Measurements from ENCODE around the gene TMEM11.

The TMEM11 gene

GRCh38 chr17:21177854-21178600, 35.9 kb downstream of the TMEM11 start:
- DNase-seq, result no peak

- DNase-seq, result no peak
Observed at GRCh38 chr17:21177401-21177800, 36.6 kb downstream of the TMEM11 start.

- DNase-seq, result no peak
Observed at GRCh38 chr17:21176773-21177395, 37.1 kb downstream of the TMEM11 start.

DNA sequence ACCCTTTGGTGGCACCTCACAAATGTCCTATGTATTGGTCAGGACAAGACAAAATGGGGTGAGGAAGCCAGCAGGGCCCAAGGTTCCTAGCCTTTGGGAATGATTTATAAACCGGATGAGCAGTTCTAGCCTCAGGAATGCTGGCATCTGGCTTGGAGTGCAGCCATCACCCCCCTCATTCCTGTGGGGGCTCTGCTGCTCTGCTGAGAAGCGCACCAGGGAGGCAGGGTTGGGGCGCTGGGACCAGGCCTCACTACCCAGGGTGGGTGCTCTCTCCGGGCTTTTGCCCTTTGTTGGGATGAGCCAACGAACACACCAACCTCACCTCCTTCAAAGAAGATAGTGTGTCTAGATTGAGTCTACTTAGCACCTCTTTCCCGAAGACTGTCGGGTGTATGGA, 39.2 kb downstream of the TMEM11 start:
- no peak for DNase-seq

GRCh38 chr17:21174186-21174585, 39.8 kb downstream of the TMEM11 start:
- DNase-seq, result no peak

GRCh38 chr17:21173543-21173942, 40.4 kb downstream of the TMEM11 start:
- no peak for DNase-seq

GRCh38 chr17:21172846-21173245, 41.1 kb downstream of the TMEM11 start:
- no peak for DNase-seq

- no peak for DNase-seq
Observed at GRCh38 chr17:21171970-21172510, 41.9 kb downstream of the TMEM11 start.

- DNase-seq, result no peak
Observed at GRCh38 chr17:21171309-21171922, 42.5 kb downstream of the TMEM11 start.

- no peak for DNase-seq
Observed at GRCh38 chr17:21170809-21171208, 43.2 kb downstream of the TMEM11 start.

- no peak for DNase-seq
Observed at GRCh38 chr17:21169496-21169895, 44.5 kb downstream of the TMEM11 start.

DNA sequence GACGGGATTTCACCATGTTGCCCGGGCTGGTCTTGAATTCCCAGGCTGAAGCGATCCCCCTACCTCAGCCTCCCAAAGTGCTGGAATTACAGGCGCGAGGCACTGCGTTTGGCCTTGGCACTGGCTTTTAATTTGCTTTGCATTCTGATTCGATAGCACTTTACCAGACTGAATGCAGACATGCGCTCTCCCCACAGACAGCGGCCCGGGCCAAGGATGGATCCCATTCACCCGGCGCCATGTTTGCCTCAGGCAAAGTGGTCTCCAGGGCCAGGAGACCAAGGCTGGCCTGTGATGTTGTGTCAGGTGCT, 45.5 kb downstream of the TMEM11 start:
- no peak for DNase-seq

- DNase-seq, result no peak
Observed at GRCh38 chr17:21167303-21167702, 46.7 kb downstream of the TMEM11 start.

DNA sequence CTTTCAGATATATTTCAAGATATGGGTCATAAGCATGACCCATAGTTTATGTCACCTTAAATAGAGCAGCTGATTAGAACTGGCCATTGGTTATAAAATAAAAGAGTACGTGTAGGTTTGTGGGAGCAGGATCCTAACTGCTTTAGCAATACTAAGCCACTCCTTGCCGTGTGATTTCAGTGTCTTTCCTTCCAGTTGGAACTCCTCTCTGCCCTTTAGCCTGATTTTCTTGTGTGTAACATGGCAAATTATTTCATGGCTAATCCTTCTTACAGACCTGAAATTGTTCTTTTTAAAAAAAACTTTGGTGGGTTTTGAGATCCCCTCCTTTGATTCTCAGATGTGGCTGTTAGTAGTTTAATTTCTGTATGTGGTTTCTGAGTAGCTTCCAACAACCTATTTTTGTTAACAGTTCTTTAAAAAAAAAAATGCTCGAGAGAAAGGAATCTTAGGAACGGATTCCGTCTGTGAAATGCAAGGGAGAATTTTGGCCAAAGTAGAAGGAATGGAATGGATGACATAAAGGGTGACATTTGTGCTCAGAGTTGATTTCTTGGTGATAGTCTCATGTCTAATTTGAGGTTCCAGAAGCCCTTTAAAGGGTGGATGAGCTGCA, 47.3 kb downstream of the TMEM11 start:
- no peak for DNase-seq

DNA sequence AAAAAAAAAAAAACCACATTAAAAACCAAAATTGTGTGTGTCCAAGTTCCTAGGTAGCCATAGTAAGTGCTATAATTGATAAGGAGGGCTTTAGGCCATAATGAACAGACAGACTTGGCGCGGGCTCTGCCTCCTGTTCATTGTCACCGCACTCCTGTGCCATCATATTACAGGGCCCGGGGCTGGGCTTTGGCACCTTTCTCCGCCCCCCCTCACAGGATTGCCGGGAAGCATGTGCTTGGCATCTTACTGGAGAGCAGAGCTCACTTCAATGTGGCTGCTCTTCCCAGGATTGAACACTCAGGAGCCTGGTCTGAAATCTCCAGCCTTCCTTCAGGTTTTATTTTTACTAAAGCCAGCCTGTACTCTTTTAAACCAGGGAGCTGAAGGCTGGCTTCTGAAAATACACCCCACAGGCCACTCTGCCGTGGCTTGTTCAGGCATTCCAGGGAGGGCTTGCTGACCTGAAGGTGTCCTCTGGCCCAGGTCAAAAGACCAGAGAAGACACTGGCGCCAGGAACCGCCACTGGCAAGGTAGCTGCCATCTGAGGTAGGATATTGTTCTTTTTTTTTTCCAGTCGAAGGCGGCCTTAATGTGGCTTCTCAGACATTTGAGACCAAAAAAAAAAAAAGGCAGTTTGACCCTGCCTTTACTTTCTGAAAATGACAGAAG, 47.9 kb downstream of the TMEM11 start:
- no peak for DNase-seq

GRCh38 chr17:21164620-21165019, 49.3 kb downstream of the TMEM11 start:
- DNase-seq, result no peak

DNA sequence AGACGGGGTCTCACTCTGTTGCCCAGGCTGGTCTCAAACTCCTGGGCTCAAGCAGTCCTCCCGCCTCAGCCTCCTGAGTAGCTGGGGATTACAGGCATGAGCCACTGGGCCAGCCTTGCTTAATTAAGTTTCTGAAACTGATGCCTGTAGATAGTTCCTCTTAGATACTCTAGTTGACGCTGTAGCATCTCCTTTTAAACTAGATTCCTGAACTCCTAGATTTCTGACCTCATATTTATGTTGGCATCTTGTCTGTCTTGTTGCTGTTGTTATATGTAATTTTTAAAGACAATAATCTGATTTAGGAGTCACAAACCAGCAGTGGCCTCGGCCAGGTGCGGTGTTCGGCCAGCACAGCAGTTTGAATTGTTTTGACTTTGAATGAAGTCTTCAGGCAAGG, 49.7 kb downstream of the TMEM11 start:
- no peak for DNase-seq

DNA sequence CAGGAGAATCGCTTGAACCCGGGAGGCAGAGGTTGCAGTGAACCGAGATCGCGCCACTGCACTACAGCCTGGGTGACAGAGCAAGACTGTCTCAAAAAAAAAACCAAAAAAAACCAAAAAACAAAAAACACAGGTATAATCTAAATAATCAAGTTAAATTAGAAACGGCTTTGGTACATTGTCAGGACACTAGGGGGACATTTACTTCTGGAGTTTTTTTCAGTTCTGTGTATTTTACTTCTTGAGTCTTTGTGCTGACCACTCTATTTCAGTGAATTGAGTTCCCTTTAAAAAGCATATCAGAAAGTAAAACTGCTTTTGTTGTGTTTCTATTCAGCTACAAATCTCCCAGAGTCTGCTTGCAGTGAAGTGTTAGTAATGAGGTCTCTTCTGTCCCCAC, 50.9 kb downstream of the TMEM11 start:
- DNase-seq, result no peak

DNA sequence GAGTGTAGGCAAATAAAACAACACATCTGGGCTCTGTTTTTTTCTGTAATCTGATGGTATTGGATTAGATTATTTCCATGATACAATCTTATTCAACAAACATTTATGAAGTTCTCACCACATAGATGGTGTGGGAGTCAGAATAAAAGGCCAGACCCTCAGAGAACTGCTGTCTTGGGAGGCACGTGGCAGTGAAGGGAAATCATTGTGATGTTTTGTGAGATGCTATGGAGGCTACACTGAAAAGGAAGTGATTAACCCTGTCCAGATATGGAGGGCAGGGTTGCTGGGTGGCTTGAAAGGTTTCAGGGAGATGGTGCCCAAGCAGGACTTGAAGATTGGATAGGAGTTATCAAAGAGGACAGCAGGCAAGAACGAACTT, 51.6 kb downstream of the TMEM11 start:
- no peak for DNase-seq

DNA sequence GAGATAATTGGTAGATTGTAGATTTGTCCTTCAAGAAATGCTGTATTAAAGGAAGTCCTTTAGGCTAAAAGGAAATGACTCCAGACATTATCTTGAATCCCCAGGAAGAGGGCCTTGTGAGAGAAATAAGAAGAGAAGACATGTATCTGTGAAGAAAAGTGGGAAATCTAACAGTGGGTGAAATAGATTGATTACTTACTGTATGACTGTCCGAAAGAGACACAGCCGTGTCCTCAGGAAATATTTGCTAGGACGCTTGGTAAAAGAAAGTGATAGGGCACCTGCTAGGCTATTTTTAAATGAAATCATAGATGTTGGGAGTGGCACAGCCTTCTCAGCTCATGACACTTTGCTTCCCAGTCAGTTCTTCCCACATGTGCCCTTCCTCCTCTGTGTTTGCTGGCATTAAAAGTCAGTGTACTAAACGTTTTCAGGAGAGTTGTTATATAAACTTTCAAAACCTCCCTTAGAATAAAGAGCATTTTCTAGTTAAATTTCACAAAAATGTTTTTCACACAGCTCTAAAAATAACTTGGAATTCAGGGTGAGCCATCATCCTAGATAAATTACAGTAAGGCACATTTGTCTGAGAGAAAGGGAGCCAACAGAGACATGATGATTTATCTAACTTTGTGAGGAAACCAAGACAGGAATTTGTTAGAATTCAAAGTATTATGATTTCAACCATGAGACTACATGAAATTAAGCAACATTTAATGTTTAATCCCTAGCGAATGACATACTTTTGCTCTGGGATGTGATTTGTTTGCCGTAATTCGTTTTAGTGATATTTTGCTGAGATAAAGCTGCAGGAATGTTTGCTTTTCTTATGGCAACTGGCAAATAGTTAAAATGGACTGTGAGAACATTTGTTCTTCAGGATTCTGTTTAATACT, 52.2 kb downstream of the TMEM11 start:
- no peak for DNase-seq

DNA sequence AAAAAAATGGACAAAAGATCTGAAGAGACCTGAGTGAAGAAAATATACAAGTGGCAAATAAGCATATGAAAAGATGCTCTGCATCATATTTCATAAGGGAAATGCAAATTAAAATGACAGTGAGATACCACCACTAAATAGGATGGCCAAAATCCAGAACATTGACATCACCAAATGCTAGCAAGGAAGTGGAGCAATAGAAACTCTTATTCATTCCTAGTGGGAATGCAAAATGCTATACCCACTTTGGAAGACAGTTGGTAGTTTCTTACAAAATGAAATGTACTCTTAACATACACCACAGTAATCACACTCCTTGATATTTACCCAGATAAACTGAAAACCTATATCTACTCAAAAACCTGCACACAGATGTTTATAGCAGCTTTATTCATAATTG, 53.6 kb downstream of the TMEM11 start:
- no peak for DNase-seq
